RPMI7951 (cell line): ENCODE results near the gene FGF1. TPM values are rescaled to one million over a fixed set of nuclear protein-coding genes. Genes with fewer than 3 reads are reported as not detected.

Source experiments
- DNase-seq: peaks from one replicate; pipeline ENCODE4 v3.0.0-alpha.2; 2012; ENCODE audit warnings: low read depth
- total RNA-seq: library from RNA; depleted of rRNA; stranded (reverse); fragments of >200 nt; shearing (Covaris generic); gene quantifications from 2 replicates; pipeline ENCODE4 v1.2.3, GENCODE V29; 2014

The FGF1 gene
- total RNA-seq, 1 experiment from 2014 or later = 13.1 TPM

- DNase-seq = peak; percentile 58
Measured at GRCh38 chr5:142697356-142698255, 11.7 kb upstream of the FGF1 start.

- no peak for DNase-seq
Measured at GRCh38 chr5:142696379-142696778, 10.5 kb upstream of the FGF1 start.

- DNase-seq = no peak
Measured at GRCh38 chr5:142694092-142694856, 8.4 kb upstream of the FGF1 start.

GRCh38 chr5:142692321-142692894 is 6.5 kb upstream of the FGF1 start:
- DNase-seq = no peak

GRCh38 chr5:142690667-142691066 is 4.8 kb upstream of the FGF1 start:
- no peak for DNase-seq

GRCh38 chr5:142689081-142689480 is 3.2 kb upstream of the FGF1 start:
- no peak for DNase-seq

- no peak for DNase-seq
Measured at GRCh38 chr5:142688281-142688989, 2.5 kb upstream of the FGF1 start.

GRCh38 chr5:142686968-142687367 is 1.1 kb upstream of the FGF1 start:
- no peak for DNase-seq

- peak; percentile 87 for DNase-seq
Measured at GRCh38 chr5:142686210-142686734, 382 bp upstream of the FGF1 start.

- peak; percentile 53 for DNase-seq
Measured at GRCh38 chr5:142684508-142685041, 1.3 kb downstream of the FGF1 start.

GRCh38 chr5:142683881-142684505 is 1.9 kb downstream of the FGF1 start:
- DNase-seq = no peak

GRCh38 chr5:142683116-142683515 is 2.8 kb downstream of the FGF1 start:
- DNase-seq = no peak

- DNase-seq = peak; percentile 68
Measured at GRCh38 chr5:142680605-142681259, 5.2 kb downstream of the FGF1 start.

- DNase-seq = no peak
Measured at GRCh38 chr5:142679744-142680143, 6.1 kb downstream of the FGF1 start.

GRCh38 chr5:142678529-142678928 is 7.4 kb downstream of the FGF1 start:
- no peak for DNase-seq

- DNase-seq = no peak
Measured at GRCh38 chr5:142677198-142677597, 8.7 kb downstream of the FGF1 start.

GRCh38 chr5:142676318-142676717 is 9.6 kb downstream of the FGF1 start:
- DNase-seq = no peak

GRCh38 chr5:142674531-142675469 is 11.1 kb downstream of the FGF1 start:
- DNase-seq = peak; percentile 89

- peak; percentile 70 for DNase-seq
Measured at GRCh38 chr5:142671801-142672200, 14.1 kb downstream of the FGF1 start.
